GM18508 (cell line): ENCODE measurements around the gene MISP3.

Source experiments
- ATAC-seq: cut with Tn5 transposase; IDR thresholded peaks from one replicate; pipeline ENCODE4 v1.9.1; 2021; ENCODE audit warnings: moderate number of reproducible peaks; ENCODE audit not compliant: insufficient read depth, unreplicated experiment

MISP3 gene

DNA sequence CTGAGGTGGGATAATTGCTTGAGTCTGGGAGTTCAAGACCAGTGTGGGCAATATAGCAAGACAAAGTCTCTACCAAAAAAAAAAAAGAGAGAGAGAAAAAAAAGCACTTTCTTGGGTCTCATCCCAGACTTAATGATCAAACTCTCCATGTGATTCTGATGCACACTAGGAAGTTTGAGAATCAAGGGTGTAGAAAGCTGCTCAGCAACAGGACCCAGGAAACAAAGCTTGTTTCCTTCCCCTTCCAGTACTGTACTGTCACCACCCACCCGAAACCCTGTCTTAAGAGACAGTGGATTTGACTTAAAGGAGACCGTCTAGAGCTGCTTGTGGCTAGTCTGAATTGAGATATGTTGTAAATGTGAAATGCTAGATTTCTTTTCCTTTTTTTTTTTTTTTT is 5.8 kb downstream of the MISP3 start:
- no peak for ATAC-seq

DNA sequence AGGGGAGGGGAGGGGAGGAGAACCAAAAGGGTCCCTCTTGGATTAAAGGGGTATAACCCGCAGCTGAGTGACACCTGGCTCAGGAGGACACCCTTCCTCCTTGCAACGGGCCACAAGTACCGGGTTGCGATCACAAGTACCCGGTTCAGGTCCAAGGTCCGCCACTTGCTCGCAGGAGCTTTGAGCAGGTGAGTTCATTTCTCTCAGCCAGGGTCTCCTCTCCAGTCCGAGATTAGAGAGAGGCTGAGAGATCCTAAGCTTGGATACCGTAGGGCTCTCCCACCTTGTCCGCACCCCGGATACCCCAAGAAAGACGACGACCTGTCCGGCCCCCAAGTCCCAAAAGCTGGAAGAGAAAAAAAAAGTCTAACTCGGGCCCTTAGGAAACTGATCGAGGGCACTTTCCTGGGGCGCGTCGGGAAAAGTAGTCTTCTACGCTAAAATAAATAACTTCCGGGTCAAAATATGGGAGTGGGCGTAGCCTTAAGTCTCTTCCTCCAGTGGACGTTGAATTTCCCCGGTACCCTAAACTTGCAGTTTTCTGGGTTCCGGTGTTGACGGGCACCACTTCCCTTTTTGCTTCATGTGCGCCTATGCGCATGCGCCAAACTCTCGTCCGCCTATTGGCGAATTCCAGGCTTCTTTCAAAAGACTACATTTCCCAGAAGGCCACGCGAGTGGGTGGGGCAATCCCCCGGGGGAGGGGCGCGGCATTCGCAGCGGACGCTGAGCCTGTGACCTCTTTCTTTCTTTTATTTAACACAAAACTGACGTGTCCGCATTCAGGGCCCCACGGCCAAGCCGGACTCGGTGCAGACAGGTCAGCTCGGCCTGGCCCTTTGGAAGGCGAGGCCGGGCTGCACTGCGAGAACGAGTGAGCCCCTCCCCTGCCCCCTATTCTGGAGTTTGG is 8.6 kb downstream of the MISP3 start:
- ATAC-seq: peak; percentile 63

DNA sequence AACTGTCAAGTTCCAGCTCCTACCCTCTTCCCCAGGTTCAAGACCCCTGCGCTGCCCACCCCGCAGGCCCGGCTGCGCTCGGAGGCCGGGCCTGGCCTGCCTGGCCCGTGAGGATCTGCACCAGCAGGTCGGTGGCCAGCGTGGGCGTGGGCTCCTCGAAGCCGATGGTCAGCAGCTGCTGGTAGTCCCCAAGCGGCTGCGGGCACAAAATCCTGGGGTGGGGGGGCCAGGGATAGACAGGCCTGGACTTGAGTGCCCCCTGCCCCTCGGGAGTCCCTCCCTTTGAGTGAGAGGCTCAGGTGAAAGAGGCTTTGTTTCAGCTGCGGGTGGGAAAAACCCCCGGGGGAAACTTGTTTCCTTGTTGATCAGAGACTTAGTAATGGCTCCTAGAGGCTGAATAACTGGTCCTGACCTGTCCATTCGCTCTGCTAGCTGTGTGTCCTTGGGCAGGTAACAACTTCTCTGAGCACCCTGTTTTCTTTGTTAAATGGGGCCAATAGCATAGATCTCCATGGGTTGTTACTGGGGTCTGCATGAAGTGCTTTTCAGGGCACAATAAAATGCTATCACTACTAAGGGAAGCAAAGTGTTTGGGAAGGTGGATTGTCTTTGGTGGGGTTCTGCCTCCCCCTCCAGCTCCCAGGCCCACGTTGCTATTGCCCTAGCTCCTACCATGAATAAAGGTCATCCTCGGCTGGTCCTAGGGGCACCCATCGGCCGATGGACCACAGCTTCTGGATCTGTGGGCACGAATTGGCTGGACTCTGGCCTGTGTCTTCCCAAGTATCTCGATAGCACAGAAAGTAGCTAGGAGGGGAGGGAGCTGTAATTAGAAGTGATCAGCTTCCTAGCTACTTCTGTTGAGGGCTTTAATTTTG is 9.4 kb downstream of the MISP3 start:
- no peak for ATAC-seq

DNA sequence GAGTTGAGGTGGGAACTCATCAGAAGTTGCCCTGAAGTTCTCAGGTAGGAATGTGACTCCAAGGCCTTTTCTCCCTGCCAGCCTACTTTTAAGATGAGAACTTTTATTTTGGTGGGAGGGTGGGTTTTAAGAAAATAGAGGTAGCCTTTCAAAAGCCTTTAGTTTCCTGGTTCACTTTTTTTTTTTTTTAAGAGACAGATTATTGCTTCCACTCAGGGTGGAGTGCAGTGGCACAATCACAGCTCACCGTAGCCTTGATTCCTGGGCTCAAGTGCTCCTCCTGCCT is 10.0 kb downstream of the MISP3 start:
- ATAC-seq: no peak

DNA sequence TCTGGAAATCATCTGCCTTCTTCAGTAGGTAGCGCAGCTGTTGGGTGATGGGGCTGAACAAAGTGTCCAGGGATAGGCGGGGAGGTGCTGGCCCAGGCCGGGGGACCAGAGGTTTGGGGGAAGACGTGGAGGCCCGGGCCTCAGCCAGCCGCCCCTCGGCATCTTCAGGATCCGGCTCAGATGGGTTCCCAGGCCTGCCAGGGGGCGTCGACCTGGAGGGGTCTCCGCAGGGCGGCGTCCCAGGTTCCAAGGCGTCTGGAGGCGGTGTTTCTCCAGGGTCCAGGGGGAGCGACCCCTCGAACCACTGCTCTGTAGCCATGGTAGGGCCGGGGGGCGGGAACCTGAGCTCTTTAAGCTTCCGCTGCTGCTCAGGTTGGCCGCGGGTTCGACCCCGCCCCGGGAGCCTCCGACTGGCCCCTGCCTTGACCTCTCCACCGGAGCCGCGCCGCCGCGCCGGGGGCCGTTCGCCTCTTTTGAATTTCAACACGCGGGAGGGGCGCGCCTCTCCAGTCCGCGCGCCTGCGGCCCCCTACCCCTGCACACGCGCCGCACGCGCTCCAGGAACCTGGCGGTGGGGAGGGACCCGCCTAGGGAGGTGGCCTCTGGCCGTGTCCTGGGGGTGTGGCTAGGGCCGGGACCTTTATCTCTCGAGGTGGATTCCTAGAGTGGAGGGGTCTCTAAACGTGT is 12.9 kb downstream of the MISP3 start, which contains the start of gene C19orf67:
TSS of gene C19orf67 (minus strand) at position 475 of the 687 bp plus-strand sequence. CDS start at position 319, 156 bp downstream.
- ATAC-seq: no peak

DNA sequence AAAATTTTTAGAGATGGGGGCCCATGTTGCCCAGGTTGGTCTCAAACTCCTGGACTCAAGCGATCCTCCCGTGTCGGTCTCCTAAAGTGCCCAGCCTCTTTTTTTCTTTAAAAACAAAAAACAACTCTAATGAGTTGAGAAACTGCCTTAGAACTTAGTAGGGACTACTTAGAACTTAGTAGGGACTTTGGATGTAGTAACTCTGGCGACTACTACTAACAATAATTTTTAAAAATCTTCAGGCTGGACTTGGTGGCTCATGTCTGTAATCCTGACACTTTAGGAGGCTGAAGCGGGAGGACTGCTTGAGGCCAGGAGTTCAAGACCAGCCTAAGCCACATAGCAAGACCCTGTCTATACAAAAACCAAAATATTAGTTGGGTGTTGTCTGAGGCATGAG is 13.5 kb downstream of the MISP3 start:
- ATAC-seq: no peak

DNA sequence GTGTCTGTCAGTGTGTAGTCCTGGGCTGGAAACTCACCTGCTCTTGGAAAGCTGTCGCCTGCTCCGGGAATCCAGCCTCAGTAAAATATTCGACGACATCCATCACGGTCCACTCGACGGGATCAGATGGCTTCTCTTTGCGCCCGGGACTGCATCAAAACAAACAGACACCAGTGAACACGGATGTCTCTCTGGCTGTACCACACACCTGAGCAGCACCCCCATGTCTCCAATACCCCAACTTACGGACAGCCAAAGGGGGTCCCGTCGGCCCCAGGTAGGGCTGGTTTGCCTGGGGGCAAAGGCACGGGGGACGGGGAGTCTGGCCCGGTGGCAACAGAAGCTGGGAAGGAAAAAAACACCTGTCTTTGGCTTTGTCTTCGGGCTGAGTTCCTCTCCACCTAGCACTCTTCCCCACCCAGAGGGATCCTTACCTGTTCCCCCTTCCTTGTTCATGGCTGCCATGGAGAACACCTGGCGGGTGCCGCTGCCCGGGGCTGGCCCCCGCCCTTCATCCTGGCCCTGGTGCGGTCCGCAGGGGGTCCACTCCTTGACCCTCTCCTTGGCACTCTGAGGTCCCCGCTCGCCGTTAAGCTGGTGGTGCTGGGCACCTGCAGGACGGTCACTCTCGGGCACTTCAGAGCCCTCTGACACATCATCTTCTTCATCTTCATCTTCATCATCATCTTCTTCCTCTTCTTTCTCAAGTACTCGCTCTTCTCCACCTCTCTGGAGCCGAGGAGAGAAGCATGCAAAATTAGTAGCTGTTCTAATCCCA is 16.2 kb downstream of the MISP3 start:
- no peak for ATAC-seq

DNA sequence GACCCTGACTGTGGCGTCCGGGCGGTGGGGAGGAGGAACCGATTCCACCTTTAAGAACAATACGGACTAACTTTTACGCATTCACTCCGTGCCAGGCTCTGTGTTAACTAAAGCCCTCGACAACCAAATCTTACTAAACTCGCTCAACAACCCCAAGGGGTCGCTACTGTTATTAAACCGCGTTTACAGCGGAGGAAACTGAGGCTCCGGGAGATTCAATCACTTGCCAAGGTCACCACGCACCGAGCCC is 16.8 kb downstream of the MISP3 start:
- ATAC-seq: no peak

DNA sequence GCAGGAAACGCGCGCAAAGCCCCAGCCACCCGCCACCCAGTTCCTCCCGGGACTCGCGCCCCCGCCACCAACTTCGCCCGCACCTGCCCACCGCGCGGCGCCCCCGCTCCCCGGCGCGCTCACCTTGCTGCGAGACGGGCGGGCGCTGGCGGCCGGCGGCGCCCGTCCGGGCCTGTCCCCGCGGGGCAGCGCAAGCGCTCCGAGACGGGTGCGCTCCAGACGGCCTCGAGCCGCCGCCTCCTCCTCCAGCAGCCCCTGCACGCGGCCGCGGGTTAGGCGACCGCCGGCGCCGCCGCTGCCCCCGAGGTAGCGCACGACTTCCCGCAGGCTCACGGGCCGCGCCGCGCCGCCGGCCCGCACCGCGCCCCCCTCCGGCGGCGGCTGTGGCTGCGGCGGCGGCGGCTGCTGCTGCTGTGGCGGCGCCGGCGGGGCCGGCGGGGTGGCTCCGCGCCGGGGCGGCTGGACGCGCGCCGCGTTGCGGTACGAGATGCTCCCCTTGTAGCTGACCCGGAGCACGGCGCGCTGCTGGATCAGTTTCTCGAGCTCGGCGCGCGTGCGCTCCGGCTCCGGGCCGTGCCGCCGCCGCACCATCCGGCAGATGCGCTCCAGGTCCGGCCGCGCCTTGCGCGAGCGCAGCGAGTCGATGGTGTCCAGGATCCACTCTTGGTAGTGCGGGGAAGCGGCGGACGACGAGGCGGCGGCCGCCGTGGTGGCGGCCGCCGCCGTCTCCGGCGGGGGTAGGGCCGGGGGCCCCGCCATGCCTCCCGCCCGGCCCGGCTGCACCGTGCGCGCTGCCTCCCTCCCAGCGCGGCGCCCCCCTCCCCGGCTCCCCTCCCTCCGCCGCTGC is 17.3 kb downstream of the MISP3 start:
- no peak for ATAC-seq

DNA sequence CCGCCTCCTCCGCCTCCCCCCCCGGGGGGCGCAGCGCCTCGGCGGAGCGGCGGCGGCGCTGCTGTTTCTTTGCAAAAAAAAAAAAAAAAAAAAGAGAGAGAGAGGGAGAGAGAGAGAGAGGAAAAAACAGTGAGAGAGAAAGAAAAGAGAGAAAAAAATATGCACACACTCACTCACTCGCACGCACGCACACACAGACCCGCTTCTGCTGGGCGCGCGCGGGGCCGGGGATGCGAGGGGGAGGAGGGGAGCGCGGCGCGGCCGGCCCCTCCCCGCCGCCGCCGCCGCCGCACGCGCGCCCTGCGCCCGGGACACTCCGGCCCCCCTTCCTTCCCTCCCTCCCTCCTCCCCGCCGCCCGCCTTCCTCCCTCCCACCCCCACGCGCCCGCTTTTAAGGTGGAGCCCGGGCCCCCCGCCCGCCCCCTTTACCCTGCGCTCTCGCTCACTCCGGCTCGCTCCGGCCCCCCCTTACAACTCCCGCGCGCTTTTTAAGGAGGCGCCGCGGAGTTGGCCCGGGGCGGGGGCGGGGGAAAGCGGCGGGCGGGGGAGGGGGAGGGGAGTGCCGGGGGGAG is 18.0 kb downstream of the MISP3 start, which contains the start of gene SAMD1:
TSS of gene SAMD1 (minus strand) at position 243 of the 572 bp plus-strand sequence.
- ATAC-seq: no peak

DNA sequence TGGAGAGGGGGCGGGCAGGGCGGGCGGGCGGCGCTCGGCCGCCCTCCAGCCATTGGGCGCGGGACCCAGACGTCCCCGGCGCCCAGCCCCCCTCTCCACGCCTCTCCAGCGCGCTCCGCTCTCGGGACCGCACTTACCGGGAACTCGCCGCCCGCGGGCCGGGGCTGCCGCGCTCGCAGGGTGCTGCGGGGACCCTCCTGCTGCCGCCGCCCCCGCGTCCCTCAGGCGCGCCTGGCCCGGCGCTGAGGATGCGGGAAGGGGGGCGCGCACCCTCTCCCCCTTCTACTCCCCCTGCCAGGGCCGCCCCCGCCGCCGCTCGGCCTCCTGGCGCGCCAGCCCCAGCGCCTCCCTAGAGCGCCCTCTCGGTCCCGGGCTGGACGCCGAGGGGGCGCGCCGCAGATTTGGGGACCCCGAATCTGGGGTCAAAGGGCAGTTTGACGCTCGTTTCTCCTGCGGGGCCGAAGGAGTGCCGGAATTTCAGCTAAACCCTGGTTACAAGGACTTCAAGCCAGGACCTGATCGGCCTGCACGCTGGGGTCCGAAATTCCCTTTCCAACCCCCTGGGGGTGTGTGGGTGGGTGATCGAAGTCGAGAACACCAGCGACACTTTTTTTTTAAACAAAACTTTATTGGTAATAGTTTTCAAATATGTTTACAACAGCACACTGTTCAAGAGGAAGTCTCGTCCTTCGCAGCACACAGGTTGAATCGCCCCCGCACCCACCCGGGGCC is 18.7 kb downstream of the MISP3 start:
- ATAC-seq: no peak

DNA sequence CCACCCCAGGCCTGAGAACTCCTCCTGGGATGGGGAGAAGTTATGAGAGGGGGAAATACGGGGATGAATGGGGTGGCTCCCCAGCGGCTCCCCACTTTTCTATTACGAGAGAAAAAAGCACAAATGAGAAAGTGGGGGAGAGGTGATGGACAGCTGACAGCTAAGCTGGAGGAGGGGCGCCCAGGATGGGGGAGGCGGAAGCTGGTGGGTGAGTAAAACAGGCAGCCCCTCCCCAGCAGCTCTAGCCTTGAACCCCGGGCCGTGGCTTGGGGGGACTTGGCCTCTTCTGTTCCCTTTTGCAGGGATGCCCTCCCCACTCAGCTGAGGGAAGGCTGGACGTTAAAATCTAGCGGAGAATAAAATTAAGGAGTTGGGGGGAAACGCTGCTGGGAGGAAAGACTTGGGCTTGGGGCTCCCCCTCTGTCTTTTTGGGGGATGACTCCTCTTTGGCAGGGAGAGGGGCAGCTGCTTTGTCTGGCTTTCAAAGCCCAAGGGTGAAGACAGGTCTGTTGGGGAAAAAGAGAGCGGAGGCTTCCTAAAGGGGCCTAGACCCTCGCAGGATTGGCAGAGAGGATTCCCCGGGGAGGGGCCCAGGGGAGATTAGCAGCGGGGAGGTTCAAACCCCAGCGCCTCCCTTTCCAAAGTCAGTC is 19.4 kb downstream of the MISP3 start:
- no peak for ATAC-seq

DNA sequence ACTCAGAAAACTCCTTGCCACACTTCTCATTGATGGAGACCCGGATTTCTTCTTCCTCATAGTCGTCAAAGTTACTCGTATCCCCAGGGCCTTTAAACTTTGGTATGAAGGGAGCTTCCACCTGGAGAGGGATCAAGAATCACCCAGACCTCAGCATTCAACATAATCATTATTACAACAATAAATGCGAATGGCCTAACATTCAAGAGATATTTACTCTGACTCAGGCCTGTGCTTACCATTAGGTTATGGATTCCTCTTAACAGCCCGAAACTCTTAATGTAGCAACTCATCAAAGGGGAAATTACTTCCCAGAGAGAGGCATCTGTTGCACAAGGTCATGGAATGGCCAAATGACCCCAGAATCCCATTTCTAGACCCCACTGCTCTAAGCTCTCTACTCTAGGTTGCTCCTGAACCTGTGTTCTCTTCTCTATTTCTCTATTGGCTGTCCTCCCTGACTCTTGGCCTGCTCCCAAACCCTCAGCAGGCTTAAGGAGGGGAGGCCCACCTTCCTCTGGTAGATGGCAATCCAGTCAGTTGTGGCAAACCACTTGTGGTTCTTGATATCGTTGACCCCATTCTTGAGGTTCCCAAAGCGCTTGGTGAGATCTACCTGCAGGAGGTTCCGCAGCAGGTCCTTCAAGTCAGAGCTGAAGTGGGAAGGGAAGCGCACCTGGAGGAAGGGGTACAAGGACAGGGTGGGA is 20.7 kb downstream of the MISP3 start:
- ATAC-seq: no peak

DNA sequence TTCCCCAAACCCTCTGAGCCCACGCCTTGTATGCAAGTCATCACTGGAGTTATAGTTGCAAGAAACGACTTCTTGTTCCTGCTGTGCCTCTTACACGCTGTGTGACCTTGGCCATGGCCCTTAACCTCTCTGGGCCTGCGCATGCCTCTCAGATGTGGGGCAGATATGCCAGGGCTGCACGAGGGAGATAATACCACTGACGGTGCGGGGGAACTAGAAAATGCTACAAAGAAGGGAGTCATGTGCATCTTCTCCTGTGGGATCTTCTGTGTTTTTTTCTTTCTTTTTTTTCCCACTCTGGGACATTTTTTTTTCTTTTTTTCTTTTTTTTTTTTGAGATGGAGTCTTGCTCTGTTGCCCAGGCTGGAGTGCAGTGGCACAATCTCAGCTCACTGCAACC is 22.3 kb downstream of the MISP3 start:
- ATAC-seq: no peak

DNA sequence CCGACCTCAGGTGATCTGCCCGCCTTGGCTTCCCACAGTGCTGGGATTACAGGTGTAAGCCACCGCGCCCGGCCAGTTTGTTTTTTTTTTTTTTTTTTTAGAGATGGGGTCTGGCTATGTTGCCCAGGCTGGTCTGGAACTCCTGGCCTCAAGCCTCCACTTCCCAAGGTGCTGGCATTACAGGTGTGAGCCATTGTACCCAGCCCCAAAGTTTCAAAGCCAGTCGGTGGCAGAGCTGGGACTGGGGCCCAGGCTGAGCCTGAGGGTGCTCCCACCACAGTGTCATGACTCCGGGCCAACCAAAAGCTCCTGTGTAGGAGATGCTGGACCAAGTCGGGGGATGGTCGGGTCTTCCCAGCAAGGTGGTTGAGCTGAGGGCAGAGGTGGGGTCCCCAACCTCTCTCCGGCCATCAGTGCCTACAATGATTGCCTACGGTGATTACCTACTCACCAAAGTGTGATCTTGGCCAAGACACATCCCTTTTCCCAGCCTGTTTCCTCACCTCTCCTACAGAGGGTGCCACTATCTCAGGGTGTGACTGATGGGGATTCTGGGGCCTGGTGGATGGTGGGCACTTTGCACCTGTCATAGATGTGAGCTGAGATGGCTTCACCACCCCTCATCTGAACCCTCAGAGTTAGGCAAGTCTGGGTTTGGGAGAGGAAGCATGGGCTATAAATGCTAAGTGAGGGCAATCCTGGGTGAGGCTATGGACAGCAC is 23.8 kb downstream of the MISP3 start:
- ATAC-seq: no peak

DNA sequence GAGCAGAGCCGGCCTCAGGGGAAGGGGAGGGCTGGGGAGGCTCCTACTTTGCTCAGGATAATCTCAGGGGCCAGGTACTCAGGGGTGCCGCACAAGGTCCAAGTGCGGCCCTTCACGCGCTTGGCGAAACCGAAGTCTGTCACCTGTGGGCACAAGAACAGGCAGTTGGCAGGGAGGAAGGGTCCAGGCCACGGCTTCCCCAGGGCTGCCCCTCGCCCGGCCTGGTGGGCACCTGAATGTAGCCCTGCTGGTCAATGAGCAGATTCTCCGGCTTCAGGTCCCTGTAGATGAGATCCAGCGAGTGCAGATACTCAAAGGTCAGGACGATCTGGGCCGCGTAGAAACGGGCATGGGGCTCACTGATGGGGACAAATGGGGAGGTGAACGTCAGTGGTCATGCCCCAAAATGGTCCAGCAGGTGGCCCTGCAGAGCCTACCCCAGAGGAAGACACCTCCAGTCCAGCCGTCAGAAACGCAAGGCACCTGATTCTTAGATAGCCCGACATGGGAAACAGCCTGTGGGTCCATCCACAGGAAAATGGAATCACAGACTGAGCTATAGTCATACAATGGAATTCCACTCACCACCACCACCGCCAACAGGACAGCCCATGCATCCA is 25.1 kb downstream of the MISP3 start:
- ATAC-seq: no peak
